ENCODE measurements around the gene INTS12. TPM values are rescaled to one million over a fixed set of nuclear protein-coding genes. Genes with fewer than 3 reads are reported as not detected.

INTS12 gene
- total RNA-seq, 1 donor, result 22.9 TPM

GRCh38 chr4:105725623-105726022, 17.1 kb upstream of the INTS12 start:
- no peak for DNase-seq (ENCODE audit: low read depth)
- no peak for TF ChIP-seq CTCF (IDR thresholded peaks at IDR 0.05; ENCODE audit: insufficient read depth, low read length)

GRCh38 chr4:105719204-105719603, 10.7 kb upstream of the INTS12 start:
- no peak for DNase-seq (ENCODE audit: low read depth)
- TF ChIP-seq CTCF (IDR thresholded peaks at IDR 0.05; ENCODE audit: insufficient read depth, low read length), result no peak

More at GRCh38 chr4:105725623-105726022, 17.1 kb upstream of the INTS12 start:
- H3K4me3 ChIP-seq (ENCODE audit: low read depth, low read length), result no peak overlapping the region

GRCh38 chr4:105715692-105716278, 7.3 kb upstream of the INTS12 start:
- TF ChIP-seq CTCF (IDR thresholded peaks at IDR 0.05; ENCODE audit: insufficient read depth, low read length), result peak; percentile 43
- H3K4me3 ChIP-seq (ENCODE audit: low read depth, low read length), result no peak overlapping the region
- peak; percentile 68 for DNase-seq (ENCODE audit: low read depth)

More at GRCh38 chr4:105719204-105719603, 10.7 kb upstream of the INTS12 start:
- H3K4me3 ChIP-seq (ENCODE audit: low read depth, low read length), result no peak overlapping the region

GRCh38 chr4:105714932-105715331, 6.4 kb upstream of the INTS12 start:
- no peak for TF ChIP-seq CTCF (IDR thresholded peaks at IDR 0.05; ENCODE audit: insufficient read depth, low read length)
- DNase-seq (ENCODE audit: low read depth), result peak; percentile 6
- H3K4me3 ChIP-seq (ENCODE audit: low read depth, low read length), result no peak overlapping the region

GRCh38 chr4:105714071-105714521, 5.6 kb upstream of the INTS12 start:
- no peak for TF ChIP-seq CTCF (IDR thresholded peaks at IDR 0.05; ENCODE audit: insufficient read depth, low read length)
- no peak overlapping the region for H3K4me3 ChIP-seq (ENCODE audit: low read depth, low read length)
- DNase-seq (ENCODE audit: low read depth), result peak; percentile 7

- no peak for TF ChIP-seq CTCF (IDR thresholded peaks at IDR 0.05; ENCODE audit: insufficient read depth, low read length)
- no peak for DNase-seq (ENCODE audit: low read depth)
- no peak overlapping the region for H3K4me3 ChIP-seq (ENCODE audit: low read depth, low read length)
These were observed 4.3 kb upstream of the INTS12 start for GRCh38 chr4:105712766-105713165.

GRCh38 chr4:105710678-105711077, 2.2 kb upstream of the INTS12 start:
- H3K4me3 ChIP-seq (ENCODE audit: low read depth, low read length), result peak overlapping the region; percentile 11
- DNase-seq (ENCODE audit: low read depth), result peak; percentile 20
- no peak for TF ChIP-seq CTCF (IDR thresholded peaks at IDR 0.05; ENCODE audit: insufficient read depth, low read length)

All from fibroblast of the aortic adventitia (primary cell).